ENCODE measurements around the gene SYDE2.

Gene SYDE2

DNA sequence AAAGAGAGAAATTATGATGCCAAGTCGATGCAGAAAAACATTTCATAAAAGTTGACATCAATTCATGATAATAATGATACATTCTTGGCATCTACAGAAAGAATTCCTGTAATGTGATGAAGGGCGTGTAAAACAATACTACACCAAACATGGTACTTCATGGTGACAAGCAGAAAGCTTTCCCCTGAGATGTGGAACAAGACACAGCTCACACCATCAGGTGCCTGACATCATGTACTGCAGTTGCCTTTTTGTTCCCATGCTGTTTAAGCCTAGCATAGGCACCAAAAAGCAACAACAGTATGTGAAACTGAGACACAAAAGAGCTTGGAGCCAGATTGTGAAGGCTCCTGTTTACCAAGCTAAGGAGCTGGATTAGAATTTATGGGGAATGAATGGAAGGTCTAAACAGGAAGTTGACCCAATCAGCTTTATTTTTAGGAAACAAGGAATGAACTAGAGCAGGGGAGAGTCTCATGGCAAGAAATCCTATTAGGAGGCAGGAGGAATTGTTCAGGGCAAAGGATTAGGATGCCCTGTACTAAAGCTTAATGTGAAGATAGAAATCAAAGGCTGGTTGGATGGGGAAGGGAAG is 67.2 kb downstream of the SYDE2 start:
- H3K36me3 ChIP-seq (replicated peaks) = no peaks in the 10 kb centered on the region
- no peak overlapping the region for H3K4me3 ChIP-seq (ENCODE audit: low read depth, low read length)
- no peaks in the 10 kb centered on the region for H3K27me3 ChIP-seq (replicated peaks)
- no peak overlapping the region for H3K27ac ChIP-seq
- DNase-seq = no peak
- in situ Hi-C loops (cut with HindIII; ENCODE audit: low pct_ligation_motif_present, low sequenced_read_pairs) = no loop called here
- TF ChIP-seq, protein P1, sequence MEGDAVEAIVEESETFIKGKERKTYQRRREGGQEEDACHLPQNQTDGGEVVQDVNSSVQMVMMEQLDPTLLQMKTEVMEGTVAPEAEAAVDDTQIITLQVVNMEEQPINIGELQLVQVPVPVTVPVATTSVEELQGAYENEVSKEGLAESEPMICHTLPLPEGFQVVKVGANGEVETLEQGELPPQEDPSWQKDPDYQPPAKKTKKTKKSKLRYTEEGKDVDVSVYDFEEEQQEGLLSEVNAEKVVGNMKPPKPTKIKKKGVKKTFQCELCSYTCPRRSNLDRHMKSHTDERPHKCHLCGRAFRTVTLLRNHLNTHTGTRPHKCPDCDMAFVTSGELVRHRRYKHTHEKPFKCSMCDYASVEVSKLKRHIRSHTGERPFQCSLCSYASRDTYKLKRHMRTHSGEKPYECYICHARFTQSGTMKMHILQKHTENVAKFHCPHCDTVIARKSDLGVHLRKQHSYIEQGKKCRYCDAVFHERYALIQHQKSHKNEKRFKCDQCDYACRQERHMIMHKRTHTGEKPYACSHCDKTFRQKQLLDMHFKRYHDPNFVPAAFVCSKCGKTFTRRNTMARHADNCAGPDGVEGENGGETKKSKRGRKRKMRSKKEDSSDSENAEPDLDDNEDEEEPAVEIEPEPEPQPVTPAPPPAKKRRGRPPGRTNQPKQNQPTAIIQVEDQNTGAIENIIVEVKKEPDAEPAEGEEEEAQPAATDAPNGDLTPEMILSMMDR (IDR thresholded peaks at IDR 0.05; ENCODE audit: low read depth, low read length, missing control alignments) = no peak

DNA sequence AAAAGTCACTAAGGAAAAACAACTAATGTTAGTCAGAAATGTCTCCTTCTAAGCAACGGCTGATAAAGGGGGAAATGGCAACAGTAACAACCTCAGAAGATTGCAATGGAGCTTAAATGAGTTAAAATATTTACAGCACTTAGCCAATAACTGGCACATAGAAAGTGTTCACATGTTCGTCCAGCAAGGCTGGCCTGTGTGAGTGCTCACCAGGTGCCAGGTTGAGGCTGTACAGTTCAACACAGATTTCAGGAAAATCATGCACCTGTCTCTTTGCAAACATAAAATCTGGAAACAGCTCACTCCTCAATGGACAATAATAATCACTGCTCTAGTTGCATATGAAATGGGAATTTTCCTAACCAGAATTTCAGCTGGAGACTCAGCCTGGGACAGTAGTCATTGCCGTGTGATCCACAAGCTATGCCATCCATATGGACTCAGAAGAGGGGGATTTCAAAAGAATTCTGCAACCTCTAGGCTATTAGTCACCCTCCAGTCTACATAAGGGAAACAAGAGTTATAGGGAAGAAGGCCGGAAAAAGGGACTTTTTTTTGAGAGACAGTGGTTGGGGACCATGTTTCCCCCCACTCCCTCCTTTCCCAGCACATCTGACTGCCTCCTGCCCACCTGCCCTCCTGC is 68.6 kb downstream of the SYDE2 start:
- no peak overlapping the region for H3K27ac ChIP-seq
- TF ChIP-seq, protein P1 (IDR thresholded peaks at IDR 0.05; ENCODE audit: low read depth, low read length, missing control alignments) = no peak
- H3K36me3 ChIP-seq (replicated peaks) = no peaks in the 10 kb centered on the region
- DNase-seq = no peak
- H3K27me3 ChIP-seq (replicated peaks) = no peaks in the 10 kb centered on the region
- H3K4me3 ChIP-seq (ENCODE audit: low read depth, low read length) = no peak overlapping the region
- in situ Hi-C loops (cut with HindIII; ENCODE audit: low pct_ligation_motif_present, low sequenced_read_pairs) = no loop called here

- Histone ChIP-seq H3K27ac (no peak overlapping the region), H3K36me3 (replicated peaks) (no peaks in the 10 kb centered on the region), H3K4me3 (ENCODE audit: low read depth, low read length) (no peak overlapping the region), H3K27me3 (replicated peaks) (no peaks in the 10 kb centered on the region)
- in situ Hi-C loops (cut with HindIII; ENCODE audit: low pct_ligation_motif_present, low sequenced_read_pairs) = no loop called here
- TF ChIP-seq, protein P1 (IDR thresholded peaks at IDR 0.05; ENCODE audit: low read depth, low read length, missing control alignments) = no peak
- DNase-seq = no peak
These were observed 72.5 kb downstream of the SYDE2 start for GRCh38 chr1:85128316-85128715.

GRCh38 chr1:85125891-85126290 is 74.9 kb downstream of the SYDE2 start:
- Histone ChIP-seq H3K36me3 (replicated peaks) (no peaks in the 10 kb centered on the region), H3K27me3 (replicated peaks) (no peaks in the 10 kb centered on the region), H3K27ac (no peak overlapping the region), H3K4me3 (ENCODE audit: low read depth, low read length) (no peak overlapping the region)
- no peak for DNase-seq
- TF ChIP-seq, protein P1 (IDR thresholded peaks at IDR 0.05; ENCODE audit: low read depth, low read length, missing control alignments) = no peak
- in situ Hi-C loops (cut with HindIII; ENCODE audit: low pct_ligation_motif_present, low sequenced_read_pairs) = no loop called here

DNA sequence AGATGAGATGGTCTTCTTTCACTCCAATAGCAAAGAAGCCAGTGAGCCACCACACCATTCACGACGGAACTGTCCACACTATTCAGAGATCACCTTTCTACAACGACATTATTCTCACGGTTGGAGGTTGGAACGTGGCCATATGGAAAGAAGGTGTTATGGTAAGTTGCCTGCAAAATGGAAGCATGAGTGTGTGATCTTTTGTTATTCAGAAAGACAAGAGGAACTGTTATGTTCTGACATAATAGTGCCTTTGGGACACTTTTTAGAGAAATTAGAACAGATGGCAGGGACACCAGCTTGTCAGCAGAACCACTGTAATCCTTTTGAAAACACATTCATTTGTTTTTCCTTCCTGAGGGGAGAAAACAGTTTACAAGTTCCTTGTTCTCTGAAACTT is 76.7 kb downstream of the SYDE2 start:
- Histone ChIP-seq H3K27me3 (replicated peaks) (no peaks in the 10 kb centered on the region), H3K36me3 (replicated peaks) (no peaks in the 10 kb centered on the region), H3K4me3 (ENCODE audit: low read depth, low read length) (no peak overlapping the region), H3K27ac (no peak overlapping the region)
- in situ Hi-C loops (cut with HindIII; ENCODE audit: low pct_ligation_motif_present, low sequenced_read_pairs) = no loop called here
- DNase-seq = no peak
- TF ChIP-seq, protein P1 (IDR thresholded peaks at IDR 0.05; ENCODE audit: low read depth, low read length, missing control alignments) = no peak

DNA sequence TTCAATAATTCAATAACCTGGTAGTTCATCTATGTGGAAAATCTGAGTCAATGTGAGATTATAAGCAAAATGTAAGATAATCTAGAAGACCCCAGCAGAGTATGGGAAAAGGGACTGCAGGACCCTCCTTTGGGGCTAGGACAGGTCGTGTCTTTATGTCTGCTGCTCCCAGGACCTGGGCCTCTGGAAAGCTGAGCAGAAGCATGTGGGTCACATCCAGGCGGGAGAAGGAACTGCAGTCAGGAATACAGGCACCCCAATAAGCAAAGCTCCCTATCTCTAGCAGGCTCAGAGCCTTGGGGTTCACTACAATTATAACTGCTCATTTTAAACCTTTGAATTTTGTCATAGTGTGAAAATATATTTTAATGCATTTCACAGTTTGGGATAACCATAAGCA is 78.6 kb downstream of the SYDE2 start:
- Histone ChIP-seq H3K27me3 (replicated peaks) (no peaks in the 10 kb centered on the region), H3K36me3 (replicated peaks) (no peaks in the 10 kb centered on the region), H3K27ac (no peak overlapping the region), H3K4me3 (ENCODE audit: low read depth, low read length) (no peak overlapping the region)
- no peak for DNase-seq
- TF ChIP-seq, protein P1 (IDR thresholded peaks at IDR 0.05; ENCODE audit: low read depth, low read length, missing control alignments) = no peak
- in situ Hi-C loops (cut with HindIII; ENCODE audit: low pct_ligation_motif_present, low sequenced_read_pairs) = no loop called here
